ENCODE measurements around the gene MS4A10. TPM values are rescaled to one million over a fixed set of nuclear protein-coding genes. Genes with fewer than 3 reads are reported as not detected.

The MS4A10 gene
- total RNA-seq, 1 experiment from 2014 or later, result not detected

DNA sequence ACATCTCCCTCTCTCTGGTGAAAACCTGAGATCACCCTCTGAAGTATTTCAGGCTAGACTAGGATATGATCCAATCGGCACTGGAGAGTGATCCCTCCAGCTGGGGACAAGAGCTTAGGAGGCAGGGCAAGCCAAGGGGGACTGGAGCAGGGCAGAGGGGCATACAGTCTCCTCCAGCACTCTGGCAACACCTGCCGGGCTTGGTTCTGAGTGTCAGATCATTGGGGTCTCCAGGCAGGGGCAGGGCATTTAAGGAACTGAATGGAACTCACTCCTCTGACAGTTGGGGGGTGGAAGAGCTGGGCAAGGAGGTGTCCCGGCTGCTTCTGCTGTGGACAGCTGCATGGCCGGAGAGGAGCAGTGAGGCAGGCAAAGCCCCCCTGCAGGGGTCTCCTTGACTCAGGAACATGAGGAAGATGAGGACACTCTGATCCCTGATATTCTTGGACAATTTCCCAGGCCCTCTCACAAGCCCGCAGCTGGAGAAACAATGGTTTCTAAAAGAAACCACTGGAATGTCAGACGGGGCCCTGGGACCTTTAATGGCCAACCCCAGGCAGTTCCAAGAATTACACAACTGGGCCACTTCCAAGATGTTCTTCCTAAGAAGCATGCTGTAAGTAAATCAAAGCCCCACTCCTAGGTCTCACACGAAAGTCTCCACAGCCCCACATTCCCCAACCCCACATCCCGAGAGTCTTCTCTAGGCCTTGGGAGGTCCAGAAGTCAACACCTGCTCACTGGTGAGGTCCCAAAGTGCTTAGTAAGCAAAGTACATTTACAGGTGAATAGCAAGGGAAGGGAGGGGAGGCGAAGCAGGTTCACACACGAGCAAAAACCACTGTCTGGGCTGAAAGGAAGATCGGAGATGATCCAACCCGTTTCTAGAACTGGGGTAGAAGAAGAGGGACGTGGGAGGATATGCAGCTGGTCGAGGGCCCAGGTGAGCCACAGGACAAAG is 55.6 kb downstream of the MS4A10 start (continued):
- TF ChIP-seq, protein P1, sequence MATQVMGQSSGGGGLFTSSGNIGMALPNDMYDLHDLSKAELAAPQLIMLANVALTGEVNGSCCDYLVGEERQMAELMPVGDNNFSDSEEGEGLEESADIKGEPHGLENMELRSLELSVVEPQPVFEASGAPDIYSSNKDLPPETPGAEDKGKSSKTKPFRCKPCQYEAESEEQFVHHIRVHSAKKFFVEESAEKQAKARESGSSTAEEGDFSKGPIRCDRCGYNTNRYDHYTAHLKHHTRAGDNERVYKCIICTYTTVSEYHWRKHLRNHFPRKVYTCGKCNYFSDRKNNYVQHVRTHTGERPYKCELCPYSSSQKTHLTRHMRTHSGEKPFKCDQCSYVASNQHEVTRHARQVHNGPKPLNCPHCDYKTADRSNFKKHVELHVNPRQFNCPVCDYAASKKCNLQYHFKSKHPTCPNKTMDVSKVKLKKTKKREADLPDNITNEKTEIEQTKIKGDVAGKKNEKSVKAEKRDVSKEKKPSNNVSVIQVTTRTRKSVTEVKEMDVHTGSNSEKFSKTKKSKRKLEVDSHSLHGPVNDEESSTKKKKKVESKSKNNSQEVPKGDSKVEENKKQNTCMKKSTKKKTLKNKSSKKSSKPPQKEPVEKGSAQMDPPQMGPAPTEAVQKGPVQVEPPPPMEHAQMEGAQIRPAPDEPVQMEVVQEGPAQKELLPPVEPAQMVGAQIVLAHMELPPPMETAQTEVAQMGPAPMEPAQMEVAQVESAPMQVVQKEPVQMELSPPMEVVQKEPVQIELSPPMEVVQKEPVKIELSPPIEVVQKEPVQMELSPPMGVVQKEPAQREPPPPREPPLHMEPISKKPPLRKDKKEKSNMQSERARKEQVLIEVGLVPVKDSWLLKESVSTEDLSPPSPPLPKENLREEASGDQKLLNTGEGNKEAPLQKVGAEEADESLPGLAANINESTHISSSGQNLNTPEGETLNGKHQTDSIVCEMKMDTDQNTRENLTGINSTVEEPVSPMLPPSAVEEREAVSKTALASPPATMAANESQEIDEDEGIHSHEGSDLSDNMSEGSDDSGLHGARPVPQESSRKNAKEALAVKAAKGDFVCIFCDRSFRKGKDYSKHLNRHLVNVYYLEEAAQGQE (IDR thresholded peaks at IDR 0.05; ENCODE audit: low read depth), result no peak
- no peak for TF ChIP-seq YY1 (IDR thresholded peaks at IDR 0.05; ENCODE audit: extremely low read depth, insufficient replicate concordance, low read depth, low read length)
- no peak for TF ChIP-seq SIN3A (IDR thresholded peaks at IDR 0.05; ENCODE audit: low read depth)
- TF ChIP-seq, protein P2, sequence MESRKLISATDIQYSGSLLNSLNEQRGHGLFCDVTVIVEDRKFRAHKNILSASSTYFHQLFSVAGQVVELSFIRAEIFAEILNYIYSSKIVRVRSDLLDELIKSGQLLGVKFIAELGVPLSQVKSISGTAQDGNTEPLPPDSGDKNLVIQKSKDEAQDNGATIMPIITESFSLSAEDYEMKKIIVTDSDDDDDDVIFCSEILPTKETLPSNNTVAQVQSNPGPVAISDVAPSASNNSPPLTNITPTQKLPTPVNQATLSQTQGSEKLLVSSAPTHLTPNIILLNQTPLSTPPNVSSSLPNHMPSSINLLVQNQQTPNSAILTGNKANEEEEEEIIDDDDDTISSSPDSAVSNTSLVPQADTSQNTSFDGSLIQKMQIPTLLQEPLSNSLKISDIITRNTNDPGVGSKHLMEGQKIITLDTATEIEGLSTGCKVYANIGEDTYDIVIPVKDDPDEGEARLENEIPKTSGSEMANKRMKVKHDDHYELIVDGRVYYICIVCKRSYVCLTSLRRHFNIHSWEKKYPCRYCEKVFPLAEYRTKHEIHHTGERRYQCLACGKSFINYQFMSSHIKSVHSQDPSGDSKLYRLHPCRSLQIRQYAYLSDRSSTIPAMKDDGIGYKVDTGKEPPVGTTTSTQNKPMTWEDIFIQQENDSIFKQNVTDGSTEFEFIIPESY (IDR thresholded peaks at IDR 0.05; ENCODE audit: extremely low read depth, insufficient replicate concordance, low read length), result no peak
- TF ChIP-seq MAX (IDR thresholded peaks at IDR 0.05), result no peak

Data from HCT116 (cell line).